GM21576 (cell line): ENCODE measurements around the gene HS6ST3.

Experiments
- ATAC-seq: cut with Tn5 transposase; IDR thresholded peaks from one replicate; pipeline ENCODE4 v1.9.1; 2021; ENCODE audit warnings: mild to moderate bottlenecking, moderate library complexity; ENCODE audit not compliant: unreplicated experiment

Gene HS6ST3

DNA sequence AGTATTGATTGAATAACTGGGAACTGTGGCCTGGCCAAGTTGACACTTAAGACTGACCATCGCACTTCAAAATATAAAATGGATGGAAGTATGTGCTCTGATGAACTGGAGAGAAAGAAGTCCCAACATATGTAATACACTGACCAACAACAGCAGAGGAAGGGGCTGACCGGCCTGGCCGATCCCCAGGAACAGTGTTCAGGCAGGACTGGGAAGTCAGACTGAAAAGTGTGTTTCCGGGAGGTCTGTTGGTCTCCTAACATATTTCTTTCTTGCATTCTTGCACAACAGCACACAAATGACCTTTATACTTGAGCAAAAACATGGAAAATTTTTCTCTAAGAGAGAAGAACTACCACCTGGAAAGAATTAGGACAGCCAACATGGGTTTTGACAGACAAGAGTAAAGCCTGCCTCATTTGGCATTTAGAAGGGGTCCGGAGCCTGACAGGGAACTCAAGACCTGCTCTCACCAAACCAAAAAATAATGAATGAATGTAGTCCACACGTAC is 606.5 kb downstream of the HS6ST3 start:
- ATAC-seq, result no peak

DNA sequence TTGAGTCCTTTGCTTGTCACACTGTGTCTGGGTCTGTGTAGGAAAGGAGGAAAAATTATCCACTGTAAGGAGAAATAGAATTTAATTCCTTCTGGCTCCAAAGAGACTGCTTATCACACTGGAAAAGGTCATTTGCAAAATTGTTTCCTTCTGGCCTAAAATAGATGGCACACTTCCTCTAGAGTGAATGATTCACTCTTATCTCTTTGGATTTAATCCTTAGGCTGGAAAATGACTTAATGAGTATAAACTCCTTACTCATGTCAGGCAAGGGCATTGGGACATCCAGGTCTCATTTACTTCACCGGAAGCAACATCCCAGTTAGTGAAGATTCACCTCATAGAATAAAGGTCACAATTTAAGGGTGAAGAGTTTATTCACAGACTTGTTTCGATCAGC is 610.8 kb downstream of the HS6ST3 start:
- no peak for ATAC-seq

DNA sequence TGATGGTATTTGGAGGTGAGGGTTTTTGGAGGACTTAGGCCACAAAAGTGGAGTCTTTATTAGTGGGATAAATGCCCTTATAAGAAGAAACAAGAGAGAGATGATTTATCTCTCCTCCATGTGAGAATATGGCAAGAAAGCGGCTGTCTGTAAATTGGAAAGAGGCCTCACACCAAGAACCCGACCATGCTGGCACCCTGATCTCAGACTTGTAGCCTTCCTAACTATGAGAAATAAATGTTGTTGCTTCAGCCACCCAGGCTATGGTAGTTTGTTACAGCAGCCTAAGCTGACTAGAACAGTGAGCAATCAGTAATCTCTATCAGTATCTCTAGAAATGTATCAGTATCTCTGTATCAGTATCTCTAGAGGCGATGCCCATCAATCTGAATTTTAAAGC is 617.2 kb downstream of the HS6ST3 start:
- no peak for ATAC-seq

DNA sequence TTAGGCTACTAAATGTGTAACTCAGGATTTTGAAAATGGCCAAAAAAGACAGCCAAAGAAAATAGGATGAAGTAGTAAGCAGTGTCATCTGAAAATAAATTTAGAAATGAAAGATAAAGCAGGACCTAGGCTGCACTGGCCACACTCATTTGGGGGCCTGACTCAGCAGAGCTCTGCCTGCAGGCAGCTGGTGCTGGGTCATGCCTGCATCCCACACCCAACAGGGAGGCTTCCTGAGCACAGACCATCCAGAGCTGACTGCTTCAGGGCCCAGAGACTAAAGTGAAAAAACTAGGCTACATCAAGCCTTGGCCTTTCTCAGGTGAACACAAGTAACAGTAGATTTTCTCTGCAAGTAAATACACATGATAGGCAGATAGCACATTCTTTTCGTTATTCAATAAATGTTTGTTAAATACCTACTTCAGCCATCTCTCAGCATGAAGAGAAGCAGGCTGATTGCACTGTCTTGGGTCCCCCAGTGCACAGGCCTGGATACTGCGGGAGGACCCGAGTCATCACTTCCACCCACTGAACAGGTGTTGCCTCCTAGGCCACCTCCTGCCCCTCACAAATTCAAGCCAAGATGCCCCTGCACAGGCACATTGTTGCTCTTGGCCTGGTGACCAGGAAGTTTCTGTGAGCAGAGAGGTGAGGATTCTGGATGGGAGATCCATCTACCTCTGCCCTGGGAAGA is 620.4 kb downstream of the HS6ST3 start:
- no peak for ATAC-seq

DNA sequence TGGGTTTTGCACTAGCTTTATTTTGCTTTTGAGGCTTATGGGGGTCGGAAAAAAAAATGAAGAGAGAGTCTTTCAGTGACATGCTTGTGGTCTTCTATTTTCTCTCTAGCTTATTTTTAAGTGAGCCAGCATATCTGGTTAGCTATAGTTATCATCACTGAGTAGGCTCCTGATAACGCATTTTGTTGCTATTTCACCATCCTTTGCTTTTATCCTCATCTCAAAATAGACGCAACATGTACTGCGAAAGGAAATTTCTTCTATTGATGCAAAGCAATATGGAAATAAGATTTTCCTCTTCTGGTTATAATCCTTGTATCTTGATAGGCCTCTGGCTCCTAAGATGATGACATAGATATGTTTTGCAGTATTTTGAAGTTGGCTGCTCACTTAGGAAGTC is 630.5 kb downstream of the HS6ST3 start:
- ATAC-seq, result no peak

DNA sequence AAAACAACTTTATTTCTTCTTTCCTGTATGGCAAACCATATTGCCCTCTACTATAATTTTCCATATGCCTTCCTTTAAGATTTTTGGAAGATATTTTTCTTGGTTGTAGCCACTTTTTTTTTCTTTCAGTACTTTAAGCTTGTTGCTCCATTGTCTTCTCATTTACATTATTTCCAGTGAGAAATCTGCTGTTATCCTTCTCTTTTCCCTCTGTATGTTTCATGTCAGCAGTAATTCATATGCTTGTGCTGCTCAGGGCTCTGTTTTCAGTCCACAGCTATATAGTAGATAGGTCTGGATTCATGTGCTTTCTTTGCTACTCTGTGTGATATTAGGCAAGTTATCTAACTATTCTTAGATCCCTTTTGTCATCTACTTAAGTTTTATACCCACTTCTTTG is 636.7 kb downstream of the HS6ST3 start:
- ATAC-seq, result no peak

DNA sequence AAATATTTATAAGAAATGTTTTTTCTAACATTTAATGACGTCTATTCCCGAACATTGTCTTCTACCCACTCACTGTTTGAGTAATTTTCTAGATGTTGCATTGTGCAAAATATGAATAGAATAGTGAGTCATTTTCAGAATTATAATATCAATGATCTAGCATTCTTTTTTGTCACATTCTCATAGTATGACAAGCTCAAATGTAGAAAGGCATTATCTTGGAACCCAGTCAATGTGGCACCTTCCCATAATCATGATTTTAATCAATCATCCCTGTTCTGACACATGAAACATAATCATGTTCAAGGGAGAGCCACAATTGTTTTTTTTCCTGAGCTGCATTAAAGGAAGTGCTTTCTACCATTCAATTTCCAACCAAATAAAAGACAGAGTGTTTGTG is 638.6 kb downstream of the HS6ST3 start:
- ATAC-seq, result no peak

DNA sequence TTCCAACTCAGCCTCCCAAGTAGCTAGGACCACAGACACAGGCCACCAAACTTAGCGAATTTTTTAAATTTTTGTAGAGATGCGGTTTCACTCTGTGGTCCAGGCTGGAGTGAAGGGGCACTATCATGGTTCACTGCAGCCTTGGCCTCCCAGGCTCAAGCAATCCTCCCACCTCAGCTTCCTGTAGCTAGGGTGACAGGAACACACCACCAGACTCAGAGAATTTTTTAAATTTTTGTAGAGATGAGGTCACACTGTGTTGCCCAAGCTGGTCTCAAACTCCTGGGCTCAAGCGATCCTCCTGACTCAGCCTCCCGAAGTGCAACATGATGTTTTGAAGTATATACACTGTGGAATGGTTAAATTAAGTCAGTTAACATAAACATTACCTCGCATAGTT is 640.8 kb downstream of the HS6ST3 start:
- ATAC-seq, result no peak

DNA sequence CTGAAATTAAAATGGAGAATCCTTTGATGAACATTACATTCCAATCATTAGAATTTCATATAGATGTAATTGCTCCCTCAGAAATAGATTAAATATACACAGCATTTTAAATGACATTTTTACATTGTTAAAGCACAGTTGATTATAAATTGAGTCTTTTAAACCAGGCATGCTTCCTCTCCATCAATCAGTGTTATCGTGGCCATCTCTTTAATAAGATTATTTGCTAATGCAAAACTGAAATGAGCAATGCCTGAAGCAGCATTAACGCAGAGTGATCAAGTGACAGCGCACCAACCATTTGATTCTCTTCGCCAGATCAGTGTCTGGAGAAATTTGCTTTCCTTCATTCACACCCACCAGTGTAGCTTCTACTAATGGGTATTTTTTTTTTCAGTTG is 644.6 kb downstream of the HS6ST3 start:
- no peak for ATAC-seq

DNA sequence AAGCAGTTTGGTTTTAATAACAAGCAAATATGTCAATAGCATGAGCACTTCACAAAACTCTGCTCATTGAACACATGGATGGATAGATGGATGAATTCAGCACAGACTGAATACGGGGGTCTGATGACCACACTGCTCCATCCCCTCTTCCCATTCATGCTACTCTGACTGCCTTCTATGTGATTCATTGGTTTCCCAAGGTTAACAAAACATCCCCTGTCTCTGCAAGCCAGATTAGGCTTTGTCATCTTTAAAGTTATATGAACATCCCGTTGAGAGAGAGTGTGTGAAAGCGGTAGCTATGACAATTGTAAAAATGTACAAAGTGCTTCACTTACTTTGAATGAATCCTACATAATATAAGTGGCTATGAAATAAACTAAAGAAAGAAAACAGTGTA is 651.9 kb downstream of the HS6ST3 start:
- ATAC-seq, result no peak

DNA sequence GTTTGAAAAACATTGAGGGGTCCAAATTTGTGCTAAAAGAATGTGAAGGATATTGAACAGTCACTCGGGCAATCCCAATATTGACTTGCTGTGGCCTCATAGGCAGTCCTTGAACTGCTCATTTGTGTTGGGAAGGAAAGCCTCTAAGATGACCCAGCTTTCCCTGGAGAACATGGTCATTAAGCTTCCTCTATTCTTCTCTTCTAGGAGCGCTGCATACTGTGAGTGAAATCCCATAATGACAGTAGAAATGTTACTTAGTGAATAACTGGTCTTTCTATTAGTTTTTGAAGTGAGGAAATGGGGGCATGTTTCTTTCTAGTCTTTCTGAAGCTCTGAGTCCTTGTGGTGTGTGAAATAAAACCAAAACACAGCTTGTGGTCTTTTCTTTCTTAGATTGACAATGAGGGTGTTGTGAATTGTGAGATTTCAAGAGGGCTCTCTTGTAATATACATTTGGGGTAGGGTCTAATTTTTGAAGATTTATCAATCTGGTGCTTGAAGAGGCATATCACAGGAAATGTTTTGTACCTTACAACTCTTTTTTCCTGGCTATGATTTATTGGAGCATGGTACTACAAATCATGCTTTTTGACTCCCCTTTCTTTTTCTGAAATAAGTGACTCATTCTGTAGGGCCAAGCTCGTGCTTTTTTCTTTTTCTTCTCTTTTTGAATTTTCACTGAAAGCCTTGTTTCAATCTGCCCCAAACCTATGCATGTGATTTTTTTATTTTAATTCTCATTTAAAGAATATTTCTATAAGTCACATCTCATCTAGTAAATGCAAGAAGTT is 653.6 kb downstream of the HS6ST3 start:
- no peak for ATAC-seq

DNA sequence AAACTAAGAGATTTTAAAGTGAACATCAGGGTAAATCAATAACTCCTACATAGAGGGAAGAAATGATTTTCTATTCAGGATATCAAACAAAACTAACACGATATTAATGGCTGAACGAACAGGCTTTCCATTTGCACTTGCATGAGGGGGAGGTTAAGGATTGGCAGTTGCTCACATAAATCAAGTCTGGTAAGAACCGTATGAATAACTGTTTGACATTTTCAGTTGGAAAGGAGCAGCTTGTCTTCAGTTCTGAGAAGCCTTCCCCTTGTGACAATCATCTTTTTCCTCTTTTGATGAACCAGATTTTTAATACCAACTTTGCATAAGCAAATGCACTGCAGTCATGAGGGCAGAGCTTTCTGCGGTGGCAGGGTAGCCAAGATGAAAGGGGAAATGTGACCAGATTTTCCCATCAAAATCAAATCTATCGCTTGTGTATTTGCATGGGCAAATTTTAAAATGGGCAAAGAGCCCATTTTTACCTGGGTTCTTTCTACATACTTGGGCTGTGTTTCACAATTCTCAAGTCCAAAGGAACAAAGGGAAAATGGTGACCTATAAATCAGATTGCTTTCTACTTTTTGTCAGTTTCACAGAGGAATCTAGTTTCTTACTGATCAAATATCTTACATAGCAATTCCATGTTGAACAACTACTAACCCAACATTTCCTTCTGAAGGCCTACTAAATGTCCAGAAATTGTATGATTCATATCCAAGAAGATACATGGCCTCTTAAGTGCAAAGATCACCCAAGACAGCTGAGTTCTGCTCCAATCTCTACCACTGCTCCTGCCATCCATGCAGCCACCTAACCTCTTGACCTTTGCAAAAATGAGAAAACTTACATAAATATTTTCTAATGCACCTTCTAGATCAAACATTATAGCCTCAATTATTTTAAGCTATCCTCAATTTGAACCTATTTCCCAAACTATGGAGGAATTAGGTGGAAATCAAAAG is 654.7 kb downstream of the HS6ST3 start:
- no peak for ATAC-seq

DNA sequence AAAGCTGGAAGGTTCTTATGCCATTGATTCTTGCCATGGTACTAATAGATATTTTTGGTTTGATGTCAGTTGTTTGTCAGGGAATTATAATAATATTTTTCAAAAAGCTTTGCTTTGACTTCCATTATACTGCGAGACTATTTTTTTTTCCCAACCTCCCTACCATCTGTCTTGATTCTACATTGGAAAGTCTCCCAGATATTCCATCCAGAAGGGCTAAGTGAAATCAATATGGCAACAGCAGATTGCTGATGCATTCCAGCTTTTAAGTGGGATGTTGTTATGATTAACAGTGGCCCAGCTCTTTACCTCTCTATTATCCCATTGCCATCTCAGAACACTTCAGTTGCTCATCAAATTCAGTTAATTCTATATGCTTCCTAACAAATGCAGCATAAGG is 657.0 kb downstream of the HS6ST3 start:
- ATAC-seq, result no peak

DNA sequence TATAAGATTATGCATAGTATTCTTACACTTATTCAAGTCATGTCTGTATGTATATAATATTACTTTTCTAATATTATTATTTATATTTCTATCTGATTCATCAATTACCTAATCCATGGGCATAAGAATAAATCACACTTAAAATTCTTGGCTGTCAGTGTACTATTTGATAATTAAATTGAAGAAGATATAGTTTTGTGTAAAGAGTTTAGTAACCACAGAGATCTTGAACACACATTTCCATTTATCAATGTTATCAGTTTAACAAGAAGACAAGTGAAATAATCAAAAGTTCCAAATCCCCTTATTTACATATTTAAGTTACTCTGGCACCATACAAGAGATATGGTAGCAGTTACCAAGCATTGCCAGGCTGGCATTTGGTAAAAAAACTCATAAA is 659.9 kb downstream of the HS6ST3 start:
- no peak for ATAC-seq

DNA sequence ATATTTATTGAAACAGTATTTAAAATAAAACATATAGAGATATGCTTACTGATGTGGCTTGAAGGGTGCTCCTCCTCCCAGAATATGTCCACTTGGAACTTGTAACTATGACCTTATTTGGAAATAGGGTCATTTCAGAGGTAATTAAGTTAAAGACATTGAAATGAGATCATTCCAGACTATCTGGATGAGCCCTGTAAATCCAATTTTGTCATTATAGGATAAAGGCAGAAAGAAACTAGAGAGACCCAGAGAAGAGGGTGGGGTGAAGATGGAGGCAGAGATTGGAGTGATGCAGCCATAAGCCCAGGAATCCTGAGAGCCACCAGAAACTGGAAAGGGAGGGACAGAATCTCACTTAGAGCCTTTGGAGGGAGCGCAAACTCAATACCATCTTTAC is 661.2 kb downstream of the HS6ST3 start:
- ATAC-seq, result no peak

DNA sequence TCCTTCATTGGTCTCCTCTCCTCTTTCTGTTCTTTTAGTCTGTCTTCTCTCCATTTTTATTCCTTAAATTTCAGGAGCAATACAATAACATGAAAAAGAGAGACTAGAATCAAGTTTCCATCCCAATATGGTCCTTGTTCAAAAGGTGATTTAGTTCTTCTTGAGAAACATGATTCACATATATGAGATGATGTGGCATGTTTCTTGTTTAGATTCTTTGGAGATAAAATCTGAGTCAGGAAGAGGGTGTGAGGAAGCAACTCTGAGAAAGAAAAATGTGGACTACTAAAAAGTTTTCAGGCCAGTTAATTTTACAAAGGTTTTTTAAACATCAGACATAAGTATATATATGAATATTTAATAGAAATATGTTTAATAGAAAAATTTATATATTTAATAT is 673.0 kb downstream of the HS6ST3 start:
- ATAC-seq, result no peak

DNA sequence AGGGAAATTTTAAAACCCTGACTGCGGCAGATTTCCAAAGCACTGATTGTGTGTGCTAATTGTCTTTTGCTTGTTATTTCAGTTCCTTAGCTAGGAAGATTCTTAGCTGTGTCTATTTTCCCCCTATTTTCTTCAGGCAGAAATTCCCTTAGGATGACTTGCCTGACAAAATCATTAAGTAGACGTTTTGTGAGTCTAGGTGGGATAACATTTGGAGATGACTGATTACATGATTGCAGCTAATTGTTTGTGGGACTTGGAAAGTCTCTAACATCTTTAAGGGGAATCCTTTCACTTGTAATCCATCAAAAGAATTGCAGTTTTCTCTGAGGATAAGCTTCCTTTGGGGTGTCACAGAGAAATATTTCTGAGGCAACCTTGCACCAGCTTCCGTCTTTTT is 676.4 kb downstream of the HS6ST3 start:
- ATAC-seq, result no peak

DNA sequence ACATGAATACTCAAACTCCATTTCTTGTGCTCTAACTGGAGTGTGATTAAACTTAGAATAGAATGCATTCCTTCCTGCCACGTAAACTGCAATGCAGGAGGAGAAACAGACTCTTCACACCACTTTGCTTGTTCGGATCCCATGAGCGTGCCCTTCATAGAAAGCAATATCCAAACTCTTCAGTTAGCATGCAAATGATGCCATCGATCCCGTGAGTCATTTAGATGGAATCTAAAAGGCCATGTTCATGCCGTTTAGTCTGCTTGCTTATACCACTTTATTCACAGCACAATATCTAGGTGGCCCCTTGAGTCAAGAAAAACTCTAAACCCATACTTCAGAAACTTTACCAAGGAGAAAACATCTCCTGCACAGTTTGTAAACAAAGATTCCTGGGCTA is 678.6 kb downstream of the HS6ST3 start:
- no peak for ATAC-seq

DNA sequence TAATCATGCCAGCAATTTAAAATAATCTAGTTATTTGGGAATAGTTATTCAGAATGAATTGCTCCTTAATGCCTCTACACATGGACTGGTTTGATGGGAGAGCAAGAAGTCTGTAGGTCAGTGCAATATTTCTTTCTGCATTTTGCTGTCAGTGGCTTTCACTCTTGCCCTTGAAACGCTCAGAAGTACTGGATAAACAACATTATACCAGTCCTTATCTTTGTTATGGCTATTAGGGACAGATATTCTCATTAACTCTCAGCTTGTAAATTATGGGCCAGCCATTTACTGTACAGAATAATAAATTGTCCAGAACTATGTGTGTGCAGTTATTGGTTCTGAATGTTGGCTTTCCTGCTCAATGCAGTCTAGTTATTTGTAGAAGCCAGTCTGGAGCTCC is 680.0 kb downstream of the HS6ST3 start:
- no peak for ATAC-seq

DNA sequence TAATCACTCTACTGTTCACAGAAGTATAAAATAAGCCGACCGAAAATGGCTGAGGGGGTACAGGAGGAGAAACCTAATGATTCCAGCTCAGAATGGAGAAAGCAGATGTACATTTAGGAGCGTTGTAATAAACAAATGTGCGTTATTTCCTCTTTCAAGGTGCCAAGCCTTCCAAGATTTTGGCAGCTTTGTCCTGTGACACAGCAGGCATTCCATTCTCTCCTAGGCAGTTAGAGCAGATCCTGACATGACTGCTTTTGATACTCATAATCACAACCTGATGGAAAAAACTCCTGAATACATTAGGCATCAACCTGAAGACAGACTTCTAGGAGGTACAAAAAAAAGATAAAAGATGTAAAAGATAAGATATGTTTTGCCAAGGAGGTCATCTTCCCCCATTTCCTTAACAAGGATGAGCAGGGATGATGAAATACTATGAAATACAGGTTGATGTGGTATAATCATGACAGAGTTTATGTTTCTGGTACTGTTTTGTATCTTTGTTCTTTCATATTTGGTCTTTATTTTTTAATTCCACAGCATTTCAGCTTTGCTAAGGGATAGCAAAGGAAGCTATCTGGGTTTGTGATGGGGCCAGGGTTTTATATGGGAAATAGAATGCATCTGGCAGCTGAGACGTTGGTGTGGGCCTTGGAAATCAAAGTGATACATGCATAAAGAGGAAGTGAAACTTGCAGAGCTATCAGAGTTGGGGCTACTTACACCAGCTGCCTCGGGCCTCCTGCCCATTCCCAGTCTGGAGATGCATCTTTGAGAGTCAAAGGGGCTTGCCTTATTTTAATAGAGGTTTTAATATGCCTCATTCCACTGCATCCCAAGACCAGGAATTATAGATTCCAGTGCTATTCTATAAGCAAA is 681.8 kb downstream of the HS6ST3 start:
- ATAC-seq, result peak; percentile 99
